Stomach (tissue), 9 donors: ENCODE measurements around the gene ZRANB2. TPM values are rescaled to one million over a fixed set of nuclear protein-coding genes. Genes with fewer than 3 reads are reported as not detected.

Experiments
- DNase-seq, 2 donors: peaks; one replicate each; pipeline versions ENCODE4 v3.0.0 to v3.0.0-alpha.2; 2013 to 2019
- H3K27ac ChIP-seq, 5 donors: fragments of 200-600 bp in 4 of 5; sonication (generic) in 4 of 5; one replicate each; pipeline ENCODE4 v1.5.1; 2013 to 2019; ENCODE audit warnings: mild to moderate bottlenecking in 1 of 5, moderate library complexity in 1 of 5
- H3K27me3 ChIP-seq, 3 donors: fragments of 200-600 bp; sonication (generic); one replicate each; pipeline ENCODE4 v1.5.1; 2017 to 2019; ENCODE audit warnings: mixed run types in 1 of 3
- H3K36me3 ChIP-seq, 4 donors: fragments of 200-600 bp; sonication (generic); 1 replicate in 3 of 4; 2 replicates in 1 of 4; pipeline ENCODE4 v1.5.1; 2016 to 2019
- H3K4me1 ChIP-seq, 4 donors: fragments of 200-600 bp; sonication (generic); one replicate each; pipeline ENCODE4 v1.5.1; 2016 to 2019
- H3K4me3 ChIP-seq, 4 donors: fragments of 200-600 bp; sonication (generic) in 3 of 4; one replicate each; pipeline ENCODE4 v1.5.1; 2016 to 2019; ENCODE audit warnings: mild to moderate bottlenecking in 1 of 4
- H3K9me3 ChIP-seq, 4 donors: fragments of 200-600 bp; sonication (generic); one replicate each; pipeline ENCODE4 v1.5.1; 2016 to 2019
- EP300 ChIP-seq: sonication (generic); formaldehyde crosslinking; IDR thresholded peaks from one replicate; pipeline ENCODE4 v1.6.1; 2017; ENCODE audit warnings: antibody characterized with exemption
- POLR2A ChIP-seq, 4 donors: fragments of 450-650 bp; IDR thresholded peaks; one replicate each; pipeline ENCODE4 v1.6.1; 2016; ENCODE audit warnings: antibody characterized with exemption in 4 of 4, control low read depth in 2 of 4, mild to moderate bottlenecking in 1 of 4, moderate library complexity in 1 of 4
- POLR2AphosphoS5 ChIP-seq, 3 donors: sonication (generic); formaldehyde crosslinking; IDR thresholded peaks; one replicate each; pipeline ENCODE4 v1.6.1; 2016; ENCODE audit warnings: antibody characterized with exemption in 3 of 3
- WGBS, 5 donors: extraction: QIAGEN DNeasy Blood & Tissue Kit in 3 of 5; methylation state at CpG; one replicate each; pipeline versions ENCODE4 v1.1.5 to v1.1.7; 2013 to 2018; 5-methylcytosine and 5-hydroxymethylcytosine counted together
- intact Hi-C: fragments of 100-400 bp; cut with DNase I; formaldehyde crosslinking; loops from one replicate; pipeline ENCODE4 v1.15.1; 2023; ENCODE audit warnings: low total_unique reads
- polyA plus RNA-seq, 3 donors: library from polyadenylated mRNA; stranded (reverse); fragments of 200-250 nt; gene quantifications; one replicate each; pipeline ENCODE4 v1.2.3, GENCODE V29; 2013
- total RNA-seq, 5 donors: library from RNA; depleted of rRNA; stranded (reverse); fragments of >200 nt; gene quantifications; one replicate each; pipeline versions ENCODE4 v1.1.0 to v1.2.3, GENCODE V29; 2014 to 2016
- TF ChIP-seq, protein P1 (sequence below), 7 experiments: fragments of 450-650 bp in 4 of 7; fragments of 200-600 bp in 3 of 7; sonication (generic) in 3 of 7; IDR thresholded peaks; one replicate each; pipeline ENCODE4 v1.5.1; 2016 to 2019; ENCODE audit warnings: antibody characterized with exemption in 7 of 7, control low read depth in 2 of 7, mild to moderate bottlenecking in 1 of 7
- donor health status: healthy with polysubstance abuse.
- donor health status: Bipolar disorder and iron deficiency.
- donor health status: healthy.

The ZRANB2 gene
- total and polyA plus RNA-seq, 8 donors = 19.9 to 178 (median 41.9) TPM

DNA sequence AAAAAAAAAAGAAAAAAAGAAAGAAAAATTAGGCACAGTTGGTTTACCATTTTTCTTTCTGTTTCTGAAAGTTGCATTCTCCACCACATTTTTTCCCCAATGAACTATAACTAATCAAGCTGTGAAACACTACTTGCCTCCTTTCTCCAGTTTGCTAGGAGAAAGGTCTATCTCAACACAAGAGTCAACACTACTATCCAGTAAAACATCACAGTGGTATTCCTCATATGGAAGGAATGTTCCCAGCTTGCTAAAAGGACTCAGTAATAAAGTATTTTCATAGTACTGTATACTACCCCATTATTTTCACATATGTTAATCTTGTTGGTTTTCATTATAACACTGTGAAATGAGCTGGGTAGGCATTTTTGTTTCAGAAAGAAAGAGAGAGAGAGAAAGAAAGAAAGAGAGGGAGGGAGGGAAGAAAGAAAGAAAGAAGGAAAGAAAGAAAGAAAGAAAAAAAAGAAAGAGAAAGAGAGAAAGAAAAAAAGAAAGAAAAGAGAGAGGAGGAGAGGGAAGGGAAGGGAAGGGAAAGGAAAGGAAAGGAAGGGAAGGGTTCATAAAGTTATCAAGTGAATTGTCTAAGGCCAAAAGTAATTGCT lies 41.1 kb downstream of the ZRANB2 start:
- Histone ChIP-seq H3K9me3 (no peaks in the 10 kb centered on the region), H3K4me1 (peaks cover 0 to 14% (median 6%) of the 10 kb centered on the region in 4 donors), H3K27ac (no peak overlapping the region), H3K36me3 (no peaks in the 10 kb centered on the region), H3K27me3 (peaks cover 0 to 6% (median 0%) of the 10 kb centered on the region in 3 donors), H3K4me3 (no peak overlapping the region)
- TF ChIP-seq EP300 = no peak
- no peak for TF ChIP-seq POLR2AphosphoS5 (IDR thresholded peaks at IDR 0.05)
- TF ChIP-seq, protein P1, sequence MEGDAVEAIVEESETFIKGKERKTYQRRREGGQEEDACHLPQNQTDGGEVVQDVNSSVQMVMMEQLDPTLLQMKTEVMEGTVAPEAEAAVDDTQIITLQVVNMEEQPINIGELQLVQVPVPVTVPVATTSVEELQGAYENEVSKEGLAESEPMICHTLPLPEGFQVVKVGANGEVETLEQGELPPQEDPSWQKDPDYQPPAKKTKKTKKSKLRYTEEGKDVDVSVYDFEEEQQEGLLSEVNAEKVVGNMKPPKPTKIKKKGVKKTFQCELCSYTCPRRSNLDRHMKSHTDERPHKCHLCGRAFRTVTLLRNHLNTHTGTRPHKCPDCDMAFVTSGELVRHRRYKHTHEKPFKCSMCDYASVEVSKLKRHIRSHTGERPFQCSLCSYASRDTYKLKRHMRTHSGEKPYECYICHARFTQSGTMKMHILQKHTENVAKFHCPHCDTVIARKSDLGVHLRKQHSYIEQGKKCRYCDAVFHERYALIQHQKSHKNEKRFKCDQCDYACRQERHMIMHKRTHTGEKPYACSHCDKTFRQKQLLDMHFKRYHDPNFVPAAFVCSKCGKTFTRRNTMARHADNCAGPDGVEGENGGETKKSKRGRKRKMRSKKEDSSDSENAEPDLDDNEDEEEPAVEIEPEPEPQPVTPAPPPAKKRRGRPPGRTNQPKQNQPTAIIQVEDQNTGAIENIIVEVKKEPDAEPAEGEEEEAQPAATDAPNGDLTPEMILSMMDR (IDR thresholded peaks at IDR 0.05) = no peak
- no peak for TF ChIP-seq POLR2A (IDR thresholded peaks at IDR 0.05)
- intact Hi-C loops = loop anchor here (10.0 kb wide), 1 partner anchor 355 kb away; no protein-coding TSS in a partner anchor
- DNase-seq = no peak

DNA sequence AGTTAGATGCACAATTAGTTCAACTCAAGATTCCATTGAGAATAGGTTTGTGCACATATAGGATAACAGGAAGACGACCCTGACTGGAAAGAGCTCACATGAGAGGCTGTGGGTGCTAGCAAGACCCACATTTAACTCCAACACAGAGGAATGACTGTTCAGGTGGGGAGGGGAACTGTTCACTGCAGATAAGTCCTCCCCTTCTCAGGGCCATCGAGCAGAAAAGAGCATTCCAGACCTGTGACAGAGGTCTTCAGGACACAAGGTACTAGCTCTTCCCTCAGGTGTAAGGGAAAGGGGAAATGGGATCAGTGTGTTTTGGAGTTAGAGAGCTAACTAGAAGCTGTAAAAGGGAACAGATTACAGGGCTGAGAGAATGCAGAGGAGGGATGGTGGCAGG lies 41.9 kb downstream of the ZRANB2 start:
- H3K4me3 ChIP-seq = no peak overlapping the region
- H3K4me1 ChIP-seq = peaks cover 0 to 13% (median 6%) of the 10 kb centered on the region in 4 donors
- H3K27me3 ChIP-seq = peaks cover 0 to 3% (median 0%) of the 10 kb centered on the region in 3 donors
- DNase-seq = no peak
- H3K9me3 ChIP-seq = no peaks in the 10 kb centered on the region
- TF ChIP-seq EP300 = no peak
- no peak for TF ChIP-seq POLR2AphosphoS5 (IDR thresholded peaks at IDR 0.05)
- TF ChIP-seq, protein P1 (IDR thresholded peaks at IDR 0.05) = no peak
- no peak for TF ChIP-seq POLR2A (IDR thresholded peaks at IDR 0.05)
- H3K27ac ChIP-seq = no peak overlapping the region
- intact Hi-C loops = no loop called here
- no peaks in the 10 kb centered on the region for H3K36me3 ChIP-seq
- WGBS, 5 donors = 57 to 77% (median 64%) methylated on average over 2 of the region's 2 CpGs

DNA sequence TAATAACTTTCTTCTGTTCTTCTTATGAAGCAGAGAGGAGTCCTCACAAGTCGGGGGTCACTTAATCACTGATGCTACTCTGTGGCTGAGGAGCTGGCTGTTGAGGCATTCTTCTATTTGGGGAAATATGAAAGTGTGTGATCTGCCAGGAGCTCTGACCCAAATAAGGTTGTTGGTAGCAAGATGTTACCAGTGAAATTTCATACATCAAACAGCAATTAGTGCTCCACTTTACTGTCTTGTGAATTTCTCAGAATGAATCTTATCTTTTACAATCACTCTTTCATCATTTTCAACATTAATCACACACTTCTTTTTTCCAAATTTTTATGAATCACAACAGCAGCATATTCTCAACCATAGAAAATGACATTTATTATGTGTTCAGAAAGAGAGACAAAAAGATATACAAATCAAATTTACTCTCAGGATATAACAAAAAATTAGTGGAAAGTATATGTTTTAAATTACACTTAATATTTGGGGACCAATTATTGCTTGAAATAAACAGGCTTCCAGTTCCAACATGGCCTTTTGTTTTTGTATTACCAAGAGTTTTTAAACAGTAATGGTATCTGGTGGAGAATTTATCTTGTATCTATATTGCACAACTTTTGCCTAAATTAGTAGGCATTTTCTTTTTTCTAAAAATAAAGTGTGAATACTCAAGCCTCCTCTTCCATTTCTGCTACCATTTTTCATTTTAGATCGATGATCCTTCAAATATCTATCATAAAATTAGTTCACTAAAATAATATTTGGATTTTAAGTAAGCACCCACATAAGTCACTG lies 42.8 kb downstream of the ZRANB2 start:
- H3K4me1 ChIP-seq = peaks cover 0 to 13% (median 6%) of the 10 kb centered on the region in 4 donors
- no peak overlapping the region for H3K4me3 ChIP-seq
- H3K27me3 ChIP-seq = no peaks in the 10 kb centered on the region
- TF ChIP-seq, protein P1 (IDR thresholded peaks at IDR 0.05) = no peak
- TF ChIP-seq POLR2A (IDR thresholded peaks at IDR 0.05) (no peak), EP300 (no peak), POLR2AphosphoS5 (IDR thresholded peaks at IDR 0.05) (no peak)
- intact Hi-C loops = no loop called here
- no peak overlapping the region for H3K27ac ChIP-seq
- DNase-seq = no peak
- WGBS, 5 donors = 72 to 92% (median 79%) methylated on average over 2 of the region's 2 CpGs
- no peaks in the 10 kb centered on the region for H3K9me3 ChIP-seq
- H3K36me3 ChIP-seq = no peaks in the 10 kb centered on the region

DNA sequence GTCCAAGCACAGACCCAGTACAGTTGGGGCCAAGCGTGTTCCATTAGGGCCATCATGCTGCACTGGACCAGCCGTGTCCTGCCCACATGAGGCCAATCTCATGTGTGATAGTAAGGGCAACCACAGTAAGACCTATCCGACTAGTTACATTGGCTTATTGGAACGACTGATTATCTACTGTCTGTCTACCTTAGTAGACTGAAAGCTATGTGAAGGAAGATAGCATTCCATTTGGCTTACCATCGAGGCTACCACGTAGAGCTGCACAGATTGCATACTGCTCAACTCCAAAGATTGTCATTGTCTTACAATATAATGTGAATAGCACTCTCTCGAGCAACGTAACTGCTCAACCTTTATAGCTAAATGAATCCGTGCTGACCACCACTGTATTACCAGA lies 43.8 kb downstream of the ZRANB2 start:
- intact Hi-C loops = no loop called here
- Histone ChIP-seq H3K4me1 (peaks cover 0 to 11% (median 6%) of the 10 kb centered on the region in 4 donors), H3K27ac (no peak overlapping the region), H3K27me3 (no peaks in the 10 kb centered on the region), H3K4me3 (no peak overlapping the region), H3K9me3 (no peaks in the 10 kb centered on the region), H3K36me3 (no peaks in the 10 kb centered on the region)
- WGBS, 5 donors = 93 to 98% (median 95%) methylated on average over 9 of the region's 9 CpGs
- TF ChIP-seq POLR2AphosphoS5 (IDR thresholded peaks at IDR 0.05) = no peak
- no peak for TF ChIP-seq POLR2A (IDR thresholded peaks at IDR 0.05)
- TF ChIP-seq EP300 = no peak
- TF ChIP-seq, protein P1 (IDR thresholded peaks at IDR 0.05) = no peak
- DNase-seq = no peak
